ENCODE data around the gene HPCAL1.

- TF ChIP-seq EZH2 (IDR thresholded peaks at IDR 0.05; ENCODE audit: low read length, unreplicated experiment) = no peak
- TF ChIP-seq, protein P1, sequence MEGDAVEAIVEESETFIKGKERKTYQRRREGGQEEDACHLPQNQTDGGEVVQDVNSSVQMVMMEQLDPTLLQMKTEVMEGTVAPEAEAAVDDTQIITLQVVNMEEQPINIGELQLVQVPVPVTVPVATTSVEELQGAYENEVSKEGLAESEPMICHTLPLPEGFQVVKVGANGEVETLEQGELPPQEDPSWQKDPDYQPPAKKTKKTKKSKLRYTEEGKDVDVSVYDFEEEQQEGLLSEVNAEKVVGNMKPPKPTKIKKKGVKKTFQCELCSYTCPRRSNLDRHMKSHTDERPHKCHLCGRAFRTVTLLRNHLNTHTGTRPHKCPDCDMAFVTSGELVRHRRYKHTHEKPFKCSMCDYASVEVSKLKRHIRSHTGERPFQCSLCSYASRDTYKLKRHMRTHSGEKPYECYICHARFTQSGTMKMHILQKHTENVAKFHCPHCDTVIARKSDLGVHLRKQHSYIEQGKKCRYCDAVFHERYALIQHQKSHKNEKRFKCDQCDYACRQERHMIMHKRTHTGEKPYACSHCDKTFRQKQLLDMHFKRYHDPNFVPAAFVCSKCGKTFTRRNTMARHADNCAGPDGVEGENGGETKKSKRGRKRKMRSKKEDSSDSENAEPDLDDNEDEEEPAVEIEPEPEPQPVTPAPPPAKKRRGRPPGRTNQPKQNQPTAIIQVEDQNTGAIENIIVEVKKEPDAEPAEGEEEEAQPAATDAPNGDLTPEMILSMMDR (conservative IDR thresholded peaks at IDR 0.05; ENCODE audit: low read depth, low read length) = no peak
Measured at GRCh38 chr2:10257500-10258147, 45.1 kb upstream of the HPCAL1 start.
